NCI-H1105 (cell line): Measurements from ENCODE around the gene MGA.

Experiments used
- DNase-seq: peaks from one replicate; lab custom pipeline; 2025; lab: John Stamatoyannopoulos, UW

The MGA gene

GRCh38 chr15:41660235-41661077, at the start of gene MGA:
Gene MGA (plus strand): TSS chr15:41660405.
- DNase-seq: peak; percentile 75

DNA sequence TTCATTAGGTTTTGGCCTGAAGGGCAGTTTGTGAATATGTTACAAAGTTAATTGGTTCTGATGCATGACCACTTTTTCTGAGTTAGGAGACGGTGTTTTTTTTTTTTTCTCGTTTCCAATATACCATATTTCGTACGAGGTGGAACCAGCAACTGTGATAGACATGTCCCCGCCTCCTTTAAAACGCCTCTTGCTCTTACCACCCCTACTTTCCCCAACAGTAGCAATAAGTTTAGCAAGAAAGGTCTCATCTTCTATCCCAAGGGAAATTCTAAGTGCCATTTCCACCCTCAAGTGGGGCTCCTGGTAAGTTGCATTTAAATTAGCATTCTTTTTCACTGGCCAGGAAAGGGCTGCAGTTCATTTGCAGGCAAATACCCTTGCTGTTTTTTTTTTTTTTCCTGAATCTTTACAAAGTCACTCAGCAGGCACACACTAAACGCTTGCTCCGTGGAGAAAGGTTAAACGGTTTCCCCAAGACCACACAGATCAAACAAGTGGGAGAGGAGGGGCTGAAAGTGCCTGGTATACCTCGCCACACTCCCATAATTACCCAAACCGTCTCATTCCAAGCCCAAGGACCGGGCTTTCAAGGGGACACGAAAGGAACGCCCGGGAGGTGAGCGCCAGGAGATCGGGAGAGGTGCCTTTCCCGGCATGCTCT, 39.5 kb upstream of the MGA start:
- DNase-seq: no peak

DNA sequence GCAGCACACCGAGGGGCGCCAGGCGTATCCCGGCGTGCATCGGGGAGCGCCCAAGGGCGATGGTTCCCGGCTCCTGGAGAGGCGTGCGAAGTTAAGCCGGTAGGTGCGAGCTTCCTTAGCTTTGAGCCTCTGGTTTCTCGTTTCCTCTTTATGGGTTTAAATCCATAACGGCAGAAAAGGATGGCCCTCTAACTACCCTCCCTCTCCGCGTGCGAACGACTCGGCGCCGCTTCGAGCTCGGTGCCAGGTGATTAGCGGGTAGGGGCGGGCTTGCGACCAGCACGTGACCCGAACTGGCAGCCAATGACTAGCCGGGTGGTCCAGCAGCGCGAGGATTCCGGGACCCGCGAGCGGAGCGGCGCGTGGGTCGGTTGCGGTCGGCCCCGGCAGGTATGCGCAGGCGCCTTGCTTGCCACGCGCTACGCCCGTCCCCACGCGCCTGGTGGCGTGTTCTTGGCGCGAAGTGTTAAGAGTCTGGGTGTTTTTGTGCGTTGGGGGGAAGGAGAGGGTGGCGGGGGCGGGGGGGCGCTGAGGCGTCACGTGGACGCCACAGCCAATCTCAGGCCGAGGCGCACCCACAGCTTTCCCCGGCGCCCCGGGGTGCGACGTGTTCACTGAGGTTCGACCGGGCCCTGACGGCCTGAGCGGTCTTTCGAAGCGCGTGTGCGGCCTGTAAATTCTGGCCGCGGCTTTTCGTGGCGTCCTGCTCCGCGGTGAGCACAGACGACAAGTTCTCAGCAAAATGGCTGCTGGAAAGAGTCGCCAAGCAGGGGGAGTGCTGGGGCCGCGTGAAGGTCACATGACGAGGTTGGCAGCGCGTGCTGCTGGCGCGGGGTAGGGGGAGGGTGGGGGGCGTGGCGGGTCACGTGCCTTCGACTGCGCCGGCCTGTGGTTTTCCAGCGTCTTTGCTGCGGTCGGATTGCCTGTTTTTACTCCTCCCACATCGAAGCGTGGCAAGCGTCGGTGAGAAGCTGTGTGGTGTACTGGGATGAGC, 38.7 kb upstream of the MGA start:
- DNase-seq: peak; percentile 73

DNA sequence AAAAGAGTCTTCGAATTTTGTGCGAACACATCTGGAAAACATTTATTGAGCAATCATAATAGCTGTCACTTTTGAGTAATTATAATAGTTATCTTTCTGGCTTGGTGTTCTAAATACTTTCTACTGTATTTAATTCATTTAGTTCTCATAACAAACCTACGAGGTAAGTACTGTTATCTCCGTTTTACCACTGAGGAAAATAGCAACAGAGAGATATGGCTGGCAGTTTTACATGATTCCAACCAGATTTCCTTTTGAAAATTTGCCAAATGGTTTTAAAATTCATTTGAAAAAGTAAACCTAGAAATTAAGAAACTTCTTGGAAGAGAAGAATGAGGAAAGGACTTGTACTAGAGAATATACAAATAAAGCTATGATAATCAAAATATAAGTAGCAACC, 37.3 kb upstream of the MGA start:
- DNase-seq: no peak

GRCh38 chr15:41627203-41627602, 33.0 kb upstream of the MGA start:
- DNase-seq: no peak

DNA sequence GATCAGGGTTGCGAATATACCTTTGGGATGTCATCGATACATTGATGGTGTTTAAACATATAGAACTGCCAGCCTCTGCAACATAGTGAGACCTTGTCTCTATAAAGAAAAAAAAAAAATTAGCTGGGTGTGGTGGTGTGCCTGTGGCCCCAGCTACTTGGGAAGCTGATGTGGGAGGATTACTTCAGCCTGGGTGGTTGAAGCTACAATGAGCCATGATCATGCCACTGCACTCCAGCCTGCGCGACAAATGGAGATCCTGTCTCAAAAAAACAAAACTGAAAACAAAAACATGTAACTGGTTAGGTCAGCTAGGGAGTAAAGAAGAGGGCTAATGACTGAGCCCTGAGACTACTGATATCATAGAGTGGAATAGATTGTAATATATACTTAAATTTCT, 30.7 kb upstream of the MGA start:
- no peak for DNase-seq

DNA sequence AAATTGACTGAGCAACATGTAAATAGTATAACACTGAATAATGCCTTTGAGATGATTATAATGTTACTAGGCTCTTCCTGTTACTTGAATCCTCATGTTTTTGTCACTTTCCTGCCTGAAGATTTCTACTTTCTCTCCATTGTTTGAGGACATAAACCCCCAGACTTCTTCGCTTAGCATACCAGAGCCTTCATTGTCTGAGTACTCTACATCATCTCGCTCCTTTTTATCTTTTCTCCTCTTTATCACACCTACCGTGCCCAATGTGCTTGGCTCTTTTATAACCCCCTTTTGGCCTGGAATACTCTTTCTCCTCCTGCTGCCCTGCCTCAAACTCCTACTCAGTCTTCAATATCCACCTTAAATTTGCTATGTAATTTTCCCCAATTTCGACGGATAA, 30.3 kb upstream of the MGA start:
- no peak for DNase-seq

DNA sequence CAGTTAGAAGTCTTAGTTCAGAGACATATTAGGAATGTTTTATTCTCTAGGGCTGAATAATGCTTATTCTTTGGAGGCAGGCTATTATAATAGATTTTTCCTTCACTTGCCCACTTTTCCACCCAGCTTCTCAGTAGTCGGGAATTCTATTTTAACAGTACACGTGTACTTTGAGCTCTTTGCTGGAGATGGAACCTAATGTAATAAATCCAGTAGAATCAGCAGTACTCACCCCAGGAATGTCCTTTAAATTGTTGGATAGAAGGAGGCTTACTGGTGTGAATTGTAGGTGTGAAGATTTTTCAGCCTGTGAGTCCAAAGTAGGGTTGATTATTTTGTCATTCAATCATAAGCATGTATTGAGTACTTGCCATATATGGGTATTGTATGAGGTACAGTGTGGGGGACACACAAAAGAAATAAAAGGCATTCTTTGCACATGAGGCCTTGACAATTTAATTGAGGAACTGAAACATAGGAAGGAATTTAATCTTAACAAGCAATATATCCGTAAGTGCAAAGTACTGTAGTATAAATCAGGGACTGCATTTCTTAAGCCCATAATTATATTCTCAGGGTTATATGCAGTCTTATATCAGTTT, 29.5 kb upstream of the MGA start:
- DNase-seq: no peak

DNA sequence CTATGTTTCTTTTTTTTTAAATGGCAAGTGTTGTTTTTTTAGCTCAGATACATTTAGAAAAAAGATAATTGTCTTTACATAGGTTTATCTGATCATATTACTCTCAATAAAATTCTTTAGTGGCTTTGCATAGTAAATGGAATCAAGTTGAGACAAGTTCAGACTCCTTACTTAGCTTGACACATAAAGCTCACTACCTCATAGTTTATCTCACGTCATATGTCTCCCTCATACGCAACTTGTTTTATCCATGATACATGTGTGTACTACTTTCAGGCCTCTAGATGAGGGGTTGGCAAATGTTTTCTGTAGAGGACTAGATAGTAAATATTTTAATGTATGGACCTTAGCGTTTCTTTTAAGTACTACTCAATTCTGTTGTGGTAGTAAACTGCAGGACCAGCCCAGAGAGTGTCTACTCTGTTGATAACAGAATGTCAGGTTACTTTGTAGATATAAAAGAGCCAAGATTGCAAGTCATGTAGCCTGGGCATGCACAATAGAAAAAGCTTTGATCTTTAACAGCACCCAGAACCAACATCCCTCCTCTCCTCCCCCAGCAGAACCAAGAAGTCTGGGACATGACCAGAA, 28.2 kb upstream of the MGA start:
- no peak for DNase-seq

DNA sequence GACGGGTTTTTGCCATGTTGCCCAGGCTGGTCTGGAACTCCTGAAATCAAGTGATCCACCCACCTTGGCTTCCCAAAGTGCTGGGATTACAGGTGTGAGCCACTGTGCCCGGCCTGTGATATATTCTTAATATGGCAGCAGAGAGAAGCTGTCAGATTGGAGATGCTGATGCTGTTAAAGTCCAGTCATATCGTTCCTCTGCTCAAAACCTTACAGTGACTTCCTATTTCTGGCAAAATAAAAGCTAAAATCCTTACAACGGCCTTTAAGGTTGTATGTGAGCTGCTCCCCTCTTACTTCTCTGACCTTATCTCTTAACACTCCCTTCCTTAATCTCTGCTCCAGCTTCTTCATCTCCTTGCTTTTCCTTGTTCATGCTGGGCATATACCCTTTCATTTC, 26.6 kb upstream of the MGA start:
- no peak for DNase-seq

DNA sequence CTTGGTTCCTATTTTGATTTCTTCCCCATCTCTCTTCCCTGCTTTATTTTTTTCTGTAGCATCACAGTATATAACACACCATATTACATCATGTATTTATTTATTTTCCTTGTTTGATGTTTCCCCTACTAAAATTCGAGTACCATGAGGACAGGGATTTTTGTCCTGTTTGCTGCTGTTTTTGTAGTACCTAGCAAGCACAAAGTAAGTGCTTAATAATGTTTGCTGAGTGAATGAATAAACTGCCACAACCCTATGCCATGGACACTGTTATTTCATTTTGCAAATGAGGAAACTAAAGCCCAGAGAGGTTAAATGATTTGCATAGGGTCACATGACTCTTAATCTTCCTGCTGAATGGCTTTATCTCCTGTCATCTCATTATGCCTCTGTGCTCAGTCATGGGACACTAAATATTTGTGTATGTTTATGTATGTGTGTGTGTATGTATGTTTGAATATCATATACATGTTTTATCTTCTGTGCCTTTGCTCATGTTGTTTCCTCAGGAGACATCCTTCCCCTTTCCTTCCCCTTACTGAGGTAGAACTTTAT, 26.1 kb upstream of the MGA start:
- no peak for DNase-seq

- no peak for DNase-seq
These were observed 23.1 kb upstream of the MGA start for GRCh38 chr15:41637086-41637485.

DNA sequence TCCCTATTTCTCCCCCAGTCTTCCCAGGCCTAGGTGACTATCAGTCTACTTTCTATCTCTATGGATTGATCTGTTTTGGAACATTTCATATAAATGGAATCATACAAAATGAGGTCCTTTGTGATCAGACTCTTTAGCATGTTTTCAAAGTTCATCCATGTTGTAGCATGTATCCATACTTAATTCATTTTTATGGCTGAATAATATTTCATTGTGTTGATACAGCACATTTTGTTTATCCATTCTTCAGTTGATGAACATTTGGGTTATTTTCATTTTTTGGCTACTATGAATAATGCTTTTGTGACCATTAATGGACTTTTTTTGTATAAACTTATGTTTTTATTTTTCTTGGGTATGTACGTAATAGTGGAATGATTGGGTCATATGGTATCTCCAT, 19.2 kb upstream of the MGA start:
- no peak for DNase-seq

DNA sequence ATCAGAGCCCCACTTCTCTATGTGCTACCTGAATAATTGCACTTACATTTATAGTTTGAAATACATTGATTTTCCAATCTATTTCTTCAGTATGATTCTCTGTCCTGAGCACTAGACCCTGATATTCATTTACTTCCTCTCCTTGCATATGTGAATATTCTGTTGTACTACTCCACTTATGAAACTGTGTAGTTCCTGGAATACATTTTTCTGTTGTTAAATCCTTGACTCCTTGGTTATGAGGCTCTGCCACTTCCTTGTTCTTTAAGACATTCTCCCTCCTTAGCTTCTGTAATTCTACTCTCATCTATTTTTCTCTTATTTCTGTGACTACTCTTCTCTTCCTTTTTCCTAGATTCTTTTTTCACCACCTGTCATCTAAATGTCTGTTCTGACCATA, 12.9 kb upstream of the MGA start:
- no peak for DNase-seq

GRCh38 chr15:41648097-41648496, 12.1 kb upstream of the MGA start:
- no peak for DNase-seq

GRCh38 chr15:41648770-41649169, 11.4 kb upstream of the MGA start:
- DNase-seq: no peak

DNA sequence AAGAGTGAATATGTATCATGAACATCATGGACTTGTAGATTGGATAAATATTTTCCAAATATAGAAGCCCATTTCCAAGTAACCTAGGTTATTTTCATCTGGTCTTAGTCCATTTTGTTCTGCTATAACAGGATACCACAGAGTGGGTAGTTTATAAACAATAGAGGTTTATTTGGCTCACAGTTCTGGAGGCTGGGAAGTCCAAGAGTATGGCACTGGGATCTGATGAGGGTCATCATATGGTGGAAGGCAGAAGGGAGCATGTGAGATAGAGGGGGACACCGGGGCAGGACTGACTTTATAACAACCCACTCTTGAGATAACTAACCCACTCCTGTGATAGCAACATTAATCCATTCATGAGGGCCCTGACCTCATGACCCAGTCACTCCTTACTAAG, 9.4 kb upstream of the MGA start:
- no peak for DNase-seq

- no peak for DNase-seq
These were observed 8.8 kb upstream of the MGA start for GRCh38 chr15:41651373-41651772.

DNA sequence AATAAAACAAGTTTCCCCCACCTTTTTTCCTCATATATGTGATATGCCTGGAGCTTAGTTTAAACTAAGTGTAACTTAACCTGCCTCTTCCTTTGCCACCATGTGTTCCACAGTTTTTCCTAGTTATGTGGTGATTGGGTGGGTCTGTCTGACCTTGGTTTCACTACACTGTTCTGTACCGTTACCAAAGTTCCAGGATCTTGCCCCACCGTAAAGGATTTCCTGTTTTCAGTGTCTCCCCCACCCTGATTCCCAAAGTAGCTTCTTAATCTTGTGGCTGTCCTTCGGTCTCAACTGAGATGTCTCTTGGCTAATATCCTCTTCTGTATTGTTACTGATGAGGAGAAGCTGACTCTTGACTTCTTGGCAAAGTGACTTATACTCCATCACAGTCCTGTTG, 6.4 kb upstream of the MGA start:
- DNase-seq: no peak

GRCh38 chr15:41655716-41656115, 4.5 kb upstream of the MGA start:
- DNase-seq: no peak

DNA sequence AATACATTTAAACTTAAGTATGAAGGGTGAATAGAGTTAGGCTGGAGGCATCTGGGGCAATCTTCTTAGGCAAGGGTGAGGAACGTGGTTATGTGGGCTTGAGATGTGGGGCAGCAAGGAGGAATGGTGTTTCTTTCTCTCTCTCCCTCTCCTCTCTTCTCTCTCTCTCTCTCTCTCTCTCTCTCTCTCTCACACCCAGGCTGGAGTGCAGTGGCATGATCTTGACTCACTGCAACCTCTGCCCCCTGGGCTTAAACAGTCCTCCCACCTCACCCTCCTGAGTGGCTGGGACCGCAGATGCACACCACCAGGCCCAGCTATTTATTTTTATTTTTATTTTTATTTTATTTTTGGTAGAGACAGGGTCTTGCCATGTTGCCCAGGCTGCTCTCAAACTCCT, 4.0 kb upstream of the MGA start:
- DNase-seq: no peak
